Uterus (tissue), 2 donors: ENCODE results near the gene NYAP1.

Experiments
- CTCF ChIP-seq, 4 experiments: fragments of 200-600 bp in 2 of 4; fragments of 450-650 bp in 2 of 4; sonication (generic) in 2 of 4; IDR thresholded peaks; one replicate each; pipeline ENCODE4 v1.5.1; 2016 to 2019; ENCODE audit warnings: antibody characterized with exemption in 4 of 4, mild to moderate bottlenecking in 2 of 4, moderate library complexity in 1 of 4
- POLR2A ChIP-seq, 2 donors: fragments of 450-650 bp; IDR thresholded peaks; one replicate each; pipeline ENCODE4 v1.6.1; 2016; ENCODE audit warnings: antibody characterized with exemption in 2 of 2, mild to moderate bottlenecking in 1 of 2, moderate library complexity in 1 of 2

- TF ChIP-seq POLR2A (IDR thresholded peaks at IDR 0.05): peak; percentile 92 to 93
- peak in 1 of 4 experiments; percentile 25 for TF ChIP-seq CTCF (IDR thresholded peaks at IDR 0.05)
Observed at GRCh38 chr7:100538654-100539435, 55.1 kb downstream of the NYAP1 start, which contains the start of gene AGFG2.
